OCI-M1 (cell line): Measurements from ENCODE around the gene HDGFL3.
"Not testable (repeated sequence)": the region's sequence is repeated elsewhere in the genome, so short reads cannot be mapped to it uniquely, and the experiment has no call there.

Experiments used
- DNase-seq: peaks from one replicate; lab custom pipeline; 2025; lab: John Stamatoyannopoulos, UW

Gene HDGFL3

GRCh38 chr15:83100097-83100646 is 107.5 kb downstream of the HDGFL3 start:
- DNase-seq = no peak

- DNase-seq = peak; percentile 17
Observed at GRCh38 chr15:83099290-83099689, 108.3 kb downstream of the HDGFL3 start.

- DNase-seq = no peak
Observed at GRCh38 chr15:83098079-83098478, 109.5 kb downstream of the HDGFL3 start.

GRCh38 chr15:83094583-83094982 is 113.0 kb downstream of the HDGFL3 start:
- DNase-seq = no peak

- DNase-seq = peak; percentile 98
Observed at GRCh38 chr15:83092309-83092976, 115.2 kb downstream of the HDGFL3 start.

GRCh38 chr15:83091965-83092308 is 115.7 kb downstream of the HDGFL3 start:
- not testable (repeated sequence) for DNase-seq

- no peak for DNase-seq
Observed at GRCh38 chr15:83090465-83090864, 117.2 kb downstream of the HDGFL3 start.

- no peak for DNase-seq
Observed at GRCh38 chr15:83088876-83089275, 118.7 kb downstream of the HDGFL3 start.

- peak; percentile 12 for DNase-seq
Observed at GRCh38 chr15:83087576-83087975, 120.0 kb downstream of the HDGFL3 start.

GRCh38 chr15:83085864-83086552 is 121.6 kb downstream of the HDGFL3 start:
- DNase-seq = peak; percentile 85

- DNase-seq = not testable (repeated sequence)
Observed at GRCh38 chr15:83085461-83085860, 122.2 kb downstream of the HDGFL3 start.

- DNase-seq = no peak
Observed at GRCh38 chr15:83082730-83083386, 124.8 kb downstream of the HDGFL3 start.

- peak; percentile 38 for DNase-seq
Observed at GRCh38 chr15:83081256-83082014, 126.2 kb downstream of the HDGFL3 start.

- no peak for DNase-seq
Observed at GRCh38 chr15:83078712-83079111, 128.9 kb downstream of the HDGFL3 start.
